BJ (cell line): ENCODE measurements around the gene GHRHR. TPM values are rescaled to one million over a fixed set of nuclear protein-coding genes. Genes with fewer than 3 reads are reported as not detected.

Source experiments
- CTCF ChIA-PET: fragments of 350-600 bp; formaldehyde crosslinking; extraction: SDS; loops from one replicate; lab custom pipeline; 2021; ENCODE audit warnings: antibody characterized with exemption, inconsistent platforms; lab: Yijun Ruan, JAX
- POLR2A ChIA-PET: fragments of 300-600 bp; sonication (Branson Sonifier 250); formaldehyde crosslinking; extraction: SDS; loops from one replicate; lab custom pipeline; 2021; ENCODE audit warnings: antibody characterized with exemption; lab: Charles Lee
- DNase-seq: peaks from one replicate; pipeline ENCODE4 v3.0.0-alpha.2; 2011; ENCODE audit warnings: low read depth
- H3K27me3 ChIP-seq: 2 replicates; pipeline ENCODE4 v1.6.0; 2011; ENCODE audit warnings: low read length; ENCODE audit not compliant: control insufficient read depth, insufficient read depth
- H3K36me3 ChIP-seq: 2 replicates; pipeline ENCODE4 v1.5.1; 2011; ENCODE audit warnings: low read length; ENCODE audit not compliant: control insufficient read depth, insufficient read depth
- H3K4me3 ChIP-seq: 2 replicates; pipeline ENCODE4 v1.5.1; 2011; ENCODE audit warnings: low read depth, mild to moderate bottlenecking, control low read depth, low read length
- CTCF ChIP-seq: IDR thresholded peaks from 2 replicates; pipeline ENCODE4 v1.5.1; 2011; ENCODE audit warnings: low read depth, mild to moderate bottlenecking, control low read depth, inconsistent platforms, low read length, moderate library complexity; ENCODE audit not compliant: insufficient read depth
- polyA plus RNA-seq: library from polyadenylated mRNA; depleted of rRNA; stranded (reverse); fragments of >200 nt; gene quantifications from 2 replicates; pipeline ENCODE4 v1.2.3, GENCODE V29; 2011

The GHRHR gene
- polyA plus RNA-seq, 1 experiment, result not detected

GRCh38 chr7:30977222-30977621, 13.5 kb downstream of the GHRHR start:
- POLR2A ChIA-PET, result no interaction called here

GRCh38 chr7:30977896-30978564, 14.3 kb downstream of the GHRHR start:
- ChIA-PET CTCF (interaction anchor here (0.6 to 10.0 kb wide), 12 partner anchors 10 to 233 kb away, joined by 3 to 255 read pairs (median 4); no protein-coding TSS in a partner anchor), POLR2A (no interaction called here)
- Histone ChIP-seq H3K27me3 (peaks cover 10% of the 10 kb centered on the region), H3K36me3 (no peaks in the 10 kb centered on the region), H3K4me3 (no peak overlapping the region)
- DNase-seq, result no peak
- peak; percentile 63 for TF ChIP-seq CTCF

More at GRCh38 chr7:30977222-30977621, 13.5 kb downstream of the GHRHR start:
- Histone ChIP-seq H3K36me3 (no peaks in the 10 kb centered on the region), H3K4me3 (no peak overlapping the region), H3K27me3 (peaks cover 13% of the 10 kb centered on the region)
- no peak for DNase-seq
- CTCF ChIA-PET, result interaction anchor here (0.7 to 1.0 kb wide), 3 partner anchors 12 to 176 kb away, joined by 3 to 7 read pairs (median 3); no protein-coding TSS in a partner anchor
- TF ChIP-seq CTCF, result no peak

- CTCF ChIA-PET, result interaction anchor here (0.9 to 10.0 kb wide), 8 partner anchors 18 to 234 kb away, joined by 3 to 255 read pairs (median 5); no protein-coding TSS in a partner anchor
- POLR2A ChIA-PET, result no interaction called here
- no peak for DNase-seq
- Histone ChIP-seq H3K4me3 (no peak overlapping the region), H3K36me3 (no peaks in the 10 kb centered on the region), H3K27me3 (peaks cover 8% of the 10 kb centered on the region)
- TF ChIP-seq CTCF, result no peak
These were observed 15.3 kb downstream of the GHRHR start for GRCh38 chr7:30979027-30979426.

DNA sequence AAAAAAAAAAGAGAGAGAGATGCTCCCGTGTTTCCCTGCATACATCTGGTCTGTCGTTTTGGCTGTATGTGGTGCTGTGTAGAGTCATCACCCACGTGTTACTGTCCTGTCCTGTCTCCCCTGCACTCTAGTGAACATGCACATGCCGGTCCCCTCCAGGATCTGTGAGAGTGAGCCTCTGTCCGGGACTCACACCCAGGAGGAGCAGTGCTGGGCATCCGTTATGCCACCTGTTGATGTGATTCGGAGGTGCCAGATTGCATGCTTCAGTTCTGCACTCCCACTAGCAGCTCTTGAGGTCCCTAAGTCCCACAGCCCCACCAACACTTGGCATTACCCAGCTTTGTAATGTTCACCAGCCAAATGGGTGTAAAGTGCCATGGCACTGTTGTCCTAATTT, 16.4 kb downstream of the GHRHR start:
- peaks cover 8% of the 10 kb centered on the region for H3K27me3 ChIP-seq
- CTCF ChIA-PET, result interaction anchor here (2.6 to 10.0 kb wide), 2 partner anchors 41 to 143 kb away, joined by 12 to 255 read pairs; no protein-coding TSS in a partner anchor
- no peak for TF ChIP-seq CTCF

DNA sequence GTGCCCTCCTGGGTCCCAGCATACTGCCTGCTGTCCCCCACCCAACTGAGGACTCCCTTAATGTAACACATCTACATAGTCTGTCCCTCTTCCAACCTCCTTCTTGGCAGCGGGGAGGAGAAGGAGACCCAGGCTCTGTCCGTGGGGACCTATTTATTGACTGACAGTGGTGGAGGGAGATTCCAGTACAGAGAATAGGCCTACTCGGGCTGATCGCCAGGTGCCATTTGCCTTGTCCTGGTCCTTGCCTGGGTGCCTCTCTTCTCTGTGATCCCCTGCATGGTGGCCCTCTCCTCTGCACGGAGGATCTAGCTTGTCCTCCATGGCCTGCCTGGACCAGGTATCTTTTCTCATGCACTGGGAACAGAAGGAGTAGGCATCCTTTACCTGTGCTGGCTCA, 17.0 kb downstream of the GHRHR start:
- no peak for TF ChIP-seq CTCF
- H3K36me3 ChIP-seq, result no peaks in the 10 kb centered on the region

More for the DNA sequence above, 16.4 kb downstream of the GHRHR start:
- no peaks in the 10 kb centered on the region for H3K36me3 ChIP-seq
- no peak for DNase-seq
- POLR2A ChIA-PET, result no interaction called here
- H3K4me3 ChIP-seq, result no peak overlapping the region

More for the DNA sequence above, 17.0 kb downstream of the GHRHR start:
- CTCF ChIA-PET, result interaction anchor here (1.4 to 10.0 kb wide), 4 partner anchors 8 to 142 kb away, joined by 3 to 255 read pairs (median 30); no protein-coding TSS in a partner anchor
- DNase-seq, result no peak
- Histone ChIP-seq H3K4me3 (no peak overlapping the region), H3K27me3 (peaks cover 8% of the 10 kb centered on the region)
- POLR2A ChIA-PET, result no interaction called here
